ENCODE measurements around the gene SPACA9.

Gene SPACA9

DNA sequence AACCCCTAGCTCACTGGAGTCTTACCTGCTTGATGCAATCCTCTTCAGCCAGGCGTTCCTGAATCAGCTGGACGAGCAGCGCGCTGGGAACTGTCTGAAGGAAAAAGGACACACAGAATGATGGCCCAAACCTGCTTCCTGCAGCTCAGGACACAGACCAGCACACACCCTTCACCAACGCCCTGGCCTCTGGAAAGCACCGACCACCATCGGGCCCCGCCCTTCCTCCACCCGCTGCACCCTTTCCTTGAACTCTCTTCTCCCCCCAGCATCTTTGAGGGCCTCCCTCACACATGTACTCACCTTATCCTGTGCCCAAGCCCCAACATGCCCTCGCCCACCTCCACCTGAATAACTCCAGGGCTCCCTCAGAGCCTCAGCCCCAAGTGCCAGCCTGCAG lies 23.9 kb upstream of the SPACA9 start:
- DNase-seq (no peak), ATAC-seq (replicated peaks) (no peak)
- peak overlapping the region in 1 of 2 donors; percentile 8 for H3K4me3 Mint-ChIP-seq
- H3K27ac Mint-ChIP-seq: peak overlapping the region; percentile 37
- H3K9me3 Mint-ChIP-seq: no peaks in the 10 kb centered on the region
- peaks cover 7% of the 10 kb centered on the region in 2 donors for H3K27me3 Mint-ChIP-seq
- peaks cover 18% of the 10 kb centered on the region in 2 donors for H3K4me1 Mint-ChIP-seq
- H3K36me3 Mint-ChIP-seq: no peaks in the 10 kb centered on the region

DNA sequence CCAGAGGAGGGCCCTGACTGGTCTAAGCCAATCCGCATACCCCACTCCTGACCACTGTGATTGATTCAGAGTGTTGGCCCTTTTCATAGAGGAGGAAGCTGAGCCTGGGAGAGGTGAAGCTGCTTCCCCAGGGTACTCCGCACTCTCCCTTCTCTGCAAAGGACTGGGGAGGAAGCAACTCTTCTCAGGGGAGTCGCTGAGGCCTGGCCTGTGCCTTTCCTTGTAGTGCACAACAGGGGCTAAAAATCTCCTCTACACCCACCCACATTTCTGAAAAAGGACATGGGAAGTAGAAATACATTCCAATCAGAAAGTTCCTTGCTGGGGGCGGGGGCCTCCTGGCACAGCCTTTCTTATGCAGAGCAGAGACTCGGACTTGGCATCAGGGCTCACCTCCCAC lies 22.8 kb upstream of the SPACA9 start:
- H3K9me3 Mint-ChIP-seq: no peaks in the 10 kb centered on the region
- DNase-seq (no peak), ATAC-seq (replicated peaks) (no peak)
- peaks cover 15 to 17% of the 10 kb centered on the region in 2 donors for H3K4me1 Mint-ChIP-seq
- no peak overlapping the region for H3K27ac Mint-ChIP-seq
- no peak overlapping the region for H3K4me3 Mint-ChIP-seq
- no peaks in the 10 kb centered on the region for H3K36me3 Mint-ChIP-seq
- H3K27me3 Mint-ChIP-seq: peaks cover 7% of the 10 kb centered on the region in 2 donors

DNA sequence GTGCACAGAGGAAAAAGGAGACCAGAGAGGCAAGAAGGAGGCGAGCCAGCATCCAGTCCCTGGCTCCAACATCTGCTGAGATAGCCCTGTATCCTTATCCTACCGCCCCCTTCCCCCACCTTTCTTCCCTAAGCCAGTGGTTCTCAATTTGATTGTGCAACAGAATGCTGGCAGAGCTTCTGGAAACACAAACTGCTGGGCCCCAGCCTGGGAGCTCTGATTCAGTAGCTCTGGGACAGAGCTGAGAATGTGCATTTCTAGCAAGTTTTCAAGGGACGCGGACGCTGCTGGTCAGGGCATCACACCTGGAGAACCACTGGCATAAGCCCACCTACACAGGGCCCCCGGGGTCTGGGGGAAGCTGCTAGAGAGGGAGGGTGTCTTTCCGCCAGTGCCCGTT lies 21.7 kb upstream of the SPACA9 start:
- Mint-ChIP-seq H3K36me3 (no peaks in the 10 kb centered on the region), H3K9me3 (no peaks in the 10 kb centered on the region), H3K4me1 (peaks cover 10 to 14% of the 10 kb centered on the region in 2 donors), H3K4me3 (no peak overlapping the region), H3K27me3 (peaks cover 7% of the 10 kb centered on the region in 2 donors), H3K27ac (no peak overlapping the region)
- ATAC-seq (replicated peaks) (no peak), DNase-seq (no peak)

DNA sequence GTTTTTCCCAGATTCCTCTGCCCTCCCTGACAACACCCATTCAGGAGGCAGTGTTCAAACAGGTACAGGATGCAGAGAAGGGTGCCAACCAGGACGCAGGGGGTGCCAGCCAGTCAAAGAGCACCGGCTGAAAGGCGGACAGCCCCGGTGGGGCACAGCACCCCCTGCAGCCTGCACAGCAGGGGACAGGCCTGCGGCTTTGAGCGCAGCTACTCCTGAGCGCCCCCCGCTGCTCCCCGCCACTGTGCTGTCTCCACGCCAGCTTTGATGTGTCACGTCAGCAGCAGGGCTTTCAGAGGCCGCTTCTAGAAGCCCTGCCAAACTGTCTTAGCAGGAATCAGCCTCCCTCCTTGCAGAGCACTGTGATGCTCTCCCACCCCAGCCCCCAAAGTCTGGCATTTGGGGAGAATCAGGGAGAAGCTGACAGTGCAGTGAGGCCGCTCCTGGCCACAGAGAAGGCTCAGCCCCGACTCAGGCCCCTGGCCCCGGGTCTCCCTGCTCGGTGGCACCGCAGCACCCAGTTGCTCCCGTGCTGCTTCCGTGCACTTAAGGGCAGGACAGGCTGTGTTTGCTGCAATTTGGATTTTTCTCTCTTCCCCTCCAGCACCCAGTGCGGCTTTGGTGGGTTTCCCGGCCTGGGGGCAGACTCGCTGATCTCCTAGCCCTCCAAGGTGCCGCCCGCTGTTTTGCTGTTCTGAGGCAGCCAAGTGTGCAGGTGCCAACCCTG lies 20.9 kb upstream of the SPACA9 start:
- peaks cover 7% of the 10 kb centered on the region in 2 donors for H3K27me3 Mint-ChIP-seq
- no peaks in the 10 kb centered on the region for H3K9me3 Mint-ChIP-seq
- no peak overlapping the region for H3K4me3 Mint-ChIP-seq
- peaks cover 10 to 14% of the 10 kb centered on the region in 2 donors for H3K4me1 Mint-ChIP-seq
- DNase-seq (no peak), ATAC-seq (replicated peaks) (no peak)
- peak overlapping the region; percentile 6 for H3K27ac Mint-ChIP-seq
- no peaks in the 10 kb centered on the region for H3K36me3 Mint-ChIP-seq

DNA sequence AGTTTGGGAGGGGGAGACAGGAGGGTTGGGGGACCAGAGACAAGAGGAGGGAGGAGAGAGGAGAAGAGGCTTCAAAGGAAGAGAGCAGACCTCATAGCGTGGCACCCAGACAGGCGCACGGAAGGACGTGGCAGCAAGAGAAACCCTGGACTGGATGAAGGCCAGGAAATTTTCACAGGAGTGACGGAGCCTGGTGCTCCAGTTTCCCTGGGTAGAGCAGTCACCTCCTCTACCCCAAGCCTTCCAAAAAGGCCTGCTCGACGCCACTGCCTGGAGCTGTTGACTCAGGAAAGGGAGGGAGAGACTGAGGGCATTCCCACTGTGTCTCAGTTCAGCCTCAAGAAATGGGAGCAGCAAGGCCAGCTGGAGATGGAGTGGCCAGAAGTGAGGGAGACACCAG lies 19.9 kb upstream of the SPACA9 start:
- Mint-ChIP-seq H3K27ac (no peak overlapping the region), H3K36me3 (no peaks in the 10 kb centered on the region), H3K9me3 (no peaks in the 10 kb centered on the region), H3K27me3 (peaks cover 7% of the 10 kb centered on the region in 2 donors), H3K4me3 (no peak overlapping the region), H3K4me1 (peaks cover 10 to 12% of the 10 kb centered on the region in 2 donors)
- ATAC-seq (replicated peaks) (no peak), DNase-seq (no peak)

DNA sequence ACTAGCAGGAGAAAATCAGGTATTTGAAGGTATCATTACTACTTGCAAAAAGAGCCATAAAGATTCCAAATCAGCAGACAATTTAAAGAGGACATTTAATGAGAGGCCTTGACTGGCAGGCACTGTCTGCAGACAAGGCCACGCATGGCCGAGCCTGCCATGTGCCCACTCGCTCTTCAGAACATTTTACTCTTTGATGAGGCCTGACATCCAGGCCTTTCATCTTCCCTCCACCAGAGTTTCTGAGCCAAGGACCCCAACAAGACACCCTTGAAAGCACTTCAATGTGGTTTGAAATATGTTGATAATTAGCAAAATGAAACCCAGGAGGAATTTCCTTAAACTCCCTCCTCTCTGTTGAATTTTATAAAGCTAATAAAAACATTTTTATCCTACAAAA lies 17.0 kb upstream of the SPACA9 start:
- Mint-ChIP-seq H3K36me3 (no peaks in the 10 kb centered on the region), H3K4me1 (no peaks in the 10 kb centered on the region), H3K9me3 (no peaks in the 10 kb centered on the region), H3K4me3 (no peak overlapping the region), H3K27me3 (peaks cover 7% of the 10 kb centered on the region in 2 donors), H3K27ac (no peak overlapping the region)
- DNase-seq (no peak), ATAC-seq (replicated peaks) (no peak)

DNA sequence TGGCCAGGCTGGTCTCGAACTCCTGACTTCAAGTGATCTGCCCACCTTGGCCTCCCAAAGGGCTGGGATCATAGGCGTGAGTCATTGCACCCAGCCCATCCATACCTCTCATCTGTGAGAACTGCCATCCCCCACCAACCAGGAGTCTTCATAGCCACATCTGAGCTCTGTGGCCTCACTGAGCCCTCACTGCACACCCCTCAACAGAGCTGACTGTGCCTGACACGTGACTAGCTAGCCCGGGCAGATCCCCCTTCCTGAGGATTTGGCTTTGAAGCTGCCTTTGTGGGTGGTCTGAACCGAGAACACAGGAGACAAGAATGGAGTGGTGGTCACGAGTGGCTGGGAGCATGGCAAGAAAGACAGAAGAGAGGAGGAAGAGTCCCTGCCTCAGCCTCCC lies 16.2 kb upstream of the SPACA9 start:
- no peak overlapping the region for H3K27ac Mint-ChIP-seq
- DNase-seq (no peak), ATAC-seq (replicated peaks) (no peak)
- H3K9me3 Mint-ChIP-seq: no peaks in the 10 kb centered on the region
- H3K4me3 Mint-ChIP-seq: no peak overlapping the region
- no peaks in the 10 kb centered on the region for H3K36me3 Mint-ChIP-seq
- H3K4me1 Mint-ChIP-seq: no peaks in the 10 kb centered on the region
- peaks cover 7% of the 10 kb centered on the region in 2 donors for H3K27me3 Mint-ChIP-seq

DNA sequence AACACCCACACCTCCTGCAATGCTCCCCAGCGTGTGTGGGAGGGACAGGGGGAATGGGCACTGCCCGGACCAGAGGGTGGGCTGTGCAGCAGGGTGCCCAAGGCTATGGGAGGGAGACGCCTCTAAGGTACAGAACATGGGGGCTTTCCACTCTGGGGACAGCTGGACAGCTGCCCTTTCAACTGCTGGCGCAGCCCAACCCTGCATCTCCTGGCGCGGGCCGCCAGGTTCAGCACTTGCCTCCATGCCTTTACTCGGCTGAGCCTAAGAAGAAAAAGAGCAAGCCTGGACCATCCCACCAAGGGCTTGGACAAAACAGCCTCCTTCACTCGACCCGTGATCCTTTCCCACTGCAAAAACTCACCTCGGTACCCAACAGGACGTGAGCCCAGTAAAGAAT lies 15.6 kb upstream of the SPACA9 start:
- Mint-ChIP-seq H3K9me3 (no peaks in the 10 kb centered on the region), H3K4me1 (no peaks in the 10 kb centered on the region), H3K27me3 (peaks cover 7% of the 10 kb centered on the region in 2 donors), H3K36me3 (no peaks in the 10 kb centered on the region), H3K27ac (no peak overlapping the region), H3K4me3 (no peak overlapping the region)
- ATAC-seq (replicated peaks) (no peak), DNase-seq (no peak)

DNA sequence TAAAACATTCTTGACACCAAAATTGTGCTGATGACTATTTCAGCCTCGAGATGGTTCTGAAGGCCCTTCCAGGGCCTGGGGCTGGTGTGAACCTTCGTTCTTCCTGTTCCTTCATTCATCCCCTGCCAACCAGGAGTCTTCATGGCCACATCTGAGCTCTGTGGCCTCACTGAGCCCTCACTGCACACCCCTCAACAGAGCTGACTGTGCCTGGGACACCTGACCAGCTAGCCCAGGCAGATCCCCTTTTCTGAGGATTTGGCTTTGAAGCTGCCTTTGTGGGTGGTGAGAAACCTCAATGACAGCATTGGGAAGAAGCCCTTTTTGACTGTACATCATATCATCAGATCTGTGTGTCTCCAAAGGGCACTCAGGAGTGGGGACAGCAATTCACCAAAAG lies 14.4 kb upstream of the SPACA9 start:
- Mint-ChIP-seq H3K36me3 (no peaks in the 10 kb centered on the region), H3K27ac (no peak overlapping the region), H3K9me3 (no peaks in the 10 kb centered on the region), H3K27me3 (no peaks in the 10 kb centered on the region), H3K4me3 (no peak overlapping the region), H3K4me1 (no peaks in the 10 kb centered on the region)
- no peak for ATAC-seq (replicated peaks)
- no peak for DNase-seq

DNA sequence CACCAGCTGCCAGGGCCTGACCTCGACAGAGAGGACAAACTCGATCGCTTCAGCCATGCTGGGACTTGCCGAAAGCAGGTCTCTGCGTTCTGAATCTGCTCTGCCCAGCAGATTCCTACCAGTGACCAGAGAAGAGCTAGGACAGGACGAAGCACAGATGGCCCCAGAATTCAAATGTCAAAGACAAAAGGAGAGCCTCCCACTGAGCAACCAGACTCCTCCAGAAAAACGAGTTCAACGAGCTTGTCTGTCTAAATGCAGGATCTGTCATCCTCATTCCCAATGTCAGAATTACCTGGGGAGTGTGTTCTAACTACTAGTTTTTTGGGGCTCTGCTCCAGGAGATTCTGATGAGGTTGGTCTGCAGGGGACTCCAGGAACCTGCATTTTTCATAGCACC lies 14.0 kb upstream of the SPACA9 start:
- H3K9me3 Mint-ChIP-seq: no peaks in the 10 kb centered on the region
- H3K27me3 Mint-ChIP-seq: no peaks in the 10 kb centered on the region
- no peak overlapping the region for H3K27ac Mint-ChIP-seq
- H3K36me3 Mint-ChIP-seq: no peaks in the 10 kb centered on the region
- no peak for DNase-seq
- ATAC-seq (replicated peaks): no peak
- H3K4me1 Mint-ChIP-seq: no peaks in the 10 kb centered on the region
- H3K4me3 Mint-ChIP-seq: no peak overlapping the region

DNA sequence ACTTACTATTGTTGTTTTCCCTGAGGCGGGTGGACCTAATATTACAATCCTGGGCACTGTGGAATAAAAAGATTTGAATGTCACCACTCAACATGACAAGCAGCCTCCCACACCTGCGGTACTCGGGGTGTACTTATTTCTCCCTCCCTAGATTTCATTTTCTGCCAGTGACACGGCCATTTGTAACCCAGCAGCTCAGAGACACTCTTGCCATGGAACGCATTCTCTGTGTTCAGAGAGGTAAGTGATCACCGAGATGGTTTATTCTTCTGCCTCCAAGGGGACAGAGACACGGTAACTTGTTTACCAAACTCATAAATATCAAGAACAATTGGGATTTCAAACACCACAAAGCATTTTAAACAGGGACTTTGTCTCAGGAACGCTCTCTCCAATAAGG lies 11.8 kb upstream of the SPACA9 start:
- ATAC-seq (replicated peaks): no peak
- Mint-ChIP-seq H3K27ac (no peak overlapping the region), H3K36me3 (no peaks in the 10 kb centered on the region), H3K9me3 (no peaks in the 10 kb centered on the region), H3K4me3 (no peak overlapping the region), H3K27me3 (no peaks in the 10 kb centered on the region), H3K4me1 (no peaks in the 10 kb centered on the region)
- no peak for DNase-seq

DNA sequence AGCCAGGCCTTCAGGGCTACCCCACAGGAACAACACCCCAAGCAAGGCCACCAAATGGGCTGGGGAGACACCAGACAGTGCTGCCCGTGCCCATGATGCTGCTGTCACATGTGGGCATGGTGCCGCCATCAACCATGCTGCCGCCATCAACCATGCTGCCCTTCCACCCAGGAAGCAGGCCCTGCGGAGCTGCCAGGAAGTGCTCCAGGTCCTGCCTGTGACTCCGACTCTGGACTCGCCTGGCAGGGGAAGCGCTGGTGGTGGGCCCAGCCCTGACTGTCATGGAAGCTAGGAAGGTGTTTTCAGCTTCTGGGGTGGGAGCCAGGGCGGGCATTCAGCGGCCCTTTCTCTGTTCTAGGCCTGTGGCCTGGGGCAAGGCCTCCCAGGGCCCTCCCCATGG lies 9.4 kb upstream of the SPACA9 start:
- no peaks in the 10 kb centered on the region for H3K27me3 Mint-ChIP-seq
- no peaks in the 10 kb centered on the region for H3K36me3 Mint-ChIP-seq
- ATAC-seq (replicated peaks) (no peak), DNase-seq (no peak)
- peaks cover 2 to 5% of the 10 kb centered on the region in 2 donors for H3K4me1 Mint-ChIP-seq
- H3K27ac Mint-ChIP-seq: no peak overlapping the region
- no peak overlapping the region for H3K4me3 Mint-ChIP-seq
- no peaks in the 10 kb centered on the region for H3K9me3 Mint-ChIP-seq

DNA sequence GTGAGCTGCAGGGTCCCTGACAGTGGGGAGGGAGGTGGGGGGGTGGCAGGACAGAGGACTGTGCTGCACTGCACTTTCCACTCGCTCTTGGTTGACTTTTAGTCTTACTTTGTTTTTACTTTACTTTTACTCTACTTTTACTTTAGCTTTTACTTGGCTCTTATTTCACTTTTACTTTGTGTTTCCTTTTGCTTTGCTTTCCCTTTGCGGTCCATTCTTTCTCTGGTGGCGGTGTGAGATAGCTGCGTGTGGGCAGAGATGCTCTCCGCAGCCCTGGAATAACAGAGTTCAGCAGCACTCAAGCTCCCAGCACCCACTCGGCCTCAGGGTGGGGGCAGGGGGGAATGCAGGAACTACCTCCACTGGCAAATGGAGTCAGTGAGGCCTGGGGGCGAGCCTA lies 5.3 kb upstream of the SPACA9 start:
- peaks cover 5 to 10% of the 10 kb centered on the region in 2 donors for H3K4me1 Mint-ChIP-seq
- no peaks in the 10 kb centered on the region for H3K9me3 Mint-ChIP-seq
- ATAC-seq (replicated peaks): no peak
- H3K27me3 Mint-ChIP-seq: no peaks in the 10 kb centered on the region
- H3K4me3 Mint-ChIP-seq: peak overlapping the region in 1 of 2 donors; percentile 22
- no peaks in the 10 kb centered on the region for H3K36me3 Mint-ChIP-seq
- no peak for DNase-seq
- peak overlapping the region; percentile 14 for H3K27ac Mint-ChIP-seq

DNA sequence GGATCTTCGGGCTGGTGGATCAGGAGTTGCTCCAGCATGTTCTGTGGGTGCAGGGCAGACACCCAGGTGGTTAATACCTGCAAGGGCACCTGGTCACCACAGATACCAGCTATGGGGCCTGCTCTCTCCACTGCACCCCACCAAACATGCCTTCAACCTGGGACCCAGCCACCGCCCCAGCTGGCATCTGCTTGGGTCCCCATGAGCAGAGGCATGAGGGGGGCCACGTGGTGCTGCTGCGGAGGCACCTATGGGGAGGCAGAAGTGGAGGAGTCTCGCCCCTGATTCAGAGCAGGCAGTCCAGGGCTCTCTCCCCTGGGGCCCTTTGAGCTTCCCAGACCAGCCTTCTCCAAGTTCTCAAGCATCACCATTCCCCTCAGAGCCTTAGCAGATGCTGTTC lies 3.5 kb upstream of the SPACA9 start:
- no peak for DNase-seq
- Mint-ChIP-seq H3K36me3 (no peaks in the 10 kb centered on the region), H3K4me1 (peaks cover 14 to 26% of the 10 kb centered on the region in 2 donors), H3K4me3 (no peak overlapping the region), H3K9me3 (no peaks in the 10 kb centered on the region), H3K27ac (no peak overlapping the region), H3K27me3 (no peaks in the 10 kb centered on the region)
- no peak for ATAC-seq (replicated peaks)

DNA sequence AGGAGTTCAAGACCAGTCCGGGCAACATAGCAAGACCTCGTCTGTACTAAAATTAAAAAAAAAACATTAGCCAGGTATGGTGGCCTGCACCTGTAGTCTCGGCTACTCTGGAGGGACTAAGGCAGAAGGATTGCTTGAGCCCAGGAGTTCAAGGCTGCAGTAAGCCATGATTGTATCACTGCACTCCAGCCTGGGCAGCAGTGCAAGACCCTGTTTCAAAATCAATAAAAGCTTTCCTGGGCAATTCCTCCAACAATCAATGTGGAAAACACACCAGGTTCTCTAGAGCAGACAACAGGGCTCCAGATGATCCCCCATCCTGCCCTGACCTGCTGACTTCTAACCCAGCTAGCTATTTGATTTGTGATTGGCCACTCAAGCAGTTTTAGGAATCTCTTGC lies 1.8 kb upstream of the SPACA9 start:
- DNase-seq (no peak), ATAC-seq (replicated peaks) (no peak)
- Mint-ChIP-seq H3K27ac (no peak overlapping the region), H3K27me3 (no peaks in the 10 kb centered on the region), H3K9me3 (no peaks in the 10 kb centered on the region), H3K4me1 (peaks cover 17 to 31% of the 10 kb centered on the region in 2 donors), H3K4me3 (peak overlapping the region; percentile 84), H3K36me3 (no peaks in the 10 kb centered on the region)

DNA sequence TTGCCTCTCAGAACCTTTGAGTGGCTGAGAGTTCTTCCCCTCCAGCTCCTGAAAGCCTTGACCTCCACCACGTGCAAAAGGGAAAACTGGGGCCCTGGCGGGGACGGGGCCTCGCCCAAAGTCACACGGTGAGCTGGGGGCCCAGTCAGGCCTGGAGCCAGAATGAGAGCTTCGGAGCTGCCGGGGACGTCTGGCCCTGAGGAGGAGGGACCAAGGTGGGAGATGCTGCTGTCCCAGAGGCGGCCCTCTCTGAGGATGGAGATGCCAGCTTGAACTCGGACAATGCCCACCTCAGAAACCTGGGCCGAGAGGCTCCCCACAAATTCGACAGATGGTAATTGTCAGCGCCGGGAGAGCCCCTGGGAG lies 1.3 kb upstream of the SPACA9 start:
- Mint-ChIP-seq H3K36me3 (no peaks in the 10 kb centered on the region), H3K9me3 (no peaks in the 10 kb centered on the region), H3K4me1 (peaks cover 19 to 37% of the 10 kb centered on the region in 2 donors), H3K27me3 (no peaks in the 10 kb centered on the region), H3K4me3 (peak overlapping the region; percentile 84), H3K27ac (peak overlapping the region; percentile 84)
- ATAC-seq (replicated peaks) (no peak), DNase-seq (no peak)
